MCF 10A (cell line): Measurements from ENCODE around the gene MORN1. TPM values are rescaled to one million over a fixed set of nuclear protein-coding genes. Genes with fewer than 3 reads are reported as not detected.
A peak's percentile ranks its signal among the peaks of the same experiment; 100 is the strongest.

Experiments used
- BruUV-seq: library from RNA; stranded (reverse); fragments of 400-500 nt; replicated peaks from 2 replicates; lab custom pipeline; 2021; lab: Mats Ljungman, UMichigan
- CTCF ChIA-PET: fragments of 300-600 bp; sonication (Branson Sonifier 250); formaldehyde crosslinking; extraction: SDS; loops from one replicate; lab custom pipeline; 2021; ENCODE audit warnings: antibody characterized with exemption, inconsistent platforms; lab: Yijun Ruan, JAX
- POLR2A ChIA-PET: fragments of 300-600, 350-650 bp; sonication (Branson Sonifier 250); formaldehyde crosslinking; extraction: SDS; loops from one replicate; lab custom pipeline; 2020; ENCODE audit warnings: antibody characterized with exemption, inconsistent platforms; lab: Yijun Ruan, JAX
- DNase-seq: peaks from one replicate; pipeline ENCODE4 v3.0.0-alpha.2; 2018; ENCODE audit not compliant: unreplicated experiment
- H3K27ac Mint-ChIP-seq: one replicate; pipeline ENCODE4 v1.8.0; 2022; ENCODE audit warnings: mild to moderate bottlenecking, low read depth, mixed read lengths; ENCODE audit not compliant: unreplicated experiment
- H3K27me3 Mint-ChIP-seq: one replicate; pipeline ENCODE4 v1.8.0; 2022; ENCODE audit warnings: mixed read lengths; ENCODE audit not compliant: insufficient read depth, unreplicated experiment
- H3K36me3 Mint-ChIP-seq: one replicate; pipeline ENCODE4 v1.8.0; 2022; ENCODE audit warnings: mild to moderate bottlenecking, moderate library complexity, mixed read lengths; ENCODE audit not compliant: insufficient read depth, unreplicated experiment
- H3K4me1 Mint-ChIP-seq: one replicate; pipeline ENCODE4 v1.8.0; 2022; ENCODE audit warnings: mixed read lengths; ENCODE audit not compliant: insufficient read depth, unreplicated experiment
- H3K4me3 Mint-ChIP-seq: one replicate; pipeline ENCODE4 v1.8.0; 2022; ENCODE audit warnings: mild to moderate bottlenecking, moderate library complexity, mixed read lengths; ENCODE audit not compliant: unreplicated experiment
- H3K9me3 Mint-ChIP-seq: one replicate; pipeline ENCODE4 v1.8.0; 2022; ENCODE audit warnings: mixed read lengths; ENCODE audit not compliant: unreplicated experiment
- intact Hi-C: fragments of 100-400 bp; cut with micrococcal nuclease; formaldehyde crosslinking; loops from 2 replicates; pipeline ENCODE4 v1.14.1; 2022
- total RNA-seq: library from RNA; stranded (reverse); gene quantifications from 2 replicates; pipeline ENCODE4 v1.2.3, GENCODE V29; 2022
- TF ChIP-seq, protein P1 (sequence below): fragments of 200-600 bp; IDR thresholded peaks from one replicate; pipeline ENCODE4 v1.8.0; 2022; ENCODE audit warnings: antibody characterized with exemption, mild to moderate bottlenecking; ENCODE audit not compliant: unreplicated experiment

Gene MORN1
- total RNA-seq, 1 experiment from 2014 or later, result 19.4 TPM

DNA sequence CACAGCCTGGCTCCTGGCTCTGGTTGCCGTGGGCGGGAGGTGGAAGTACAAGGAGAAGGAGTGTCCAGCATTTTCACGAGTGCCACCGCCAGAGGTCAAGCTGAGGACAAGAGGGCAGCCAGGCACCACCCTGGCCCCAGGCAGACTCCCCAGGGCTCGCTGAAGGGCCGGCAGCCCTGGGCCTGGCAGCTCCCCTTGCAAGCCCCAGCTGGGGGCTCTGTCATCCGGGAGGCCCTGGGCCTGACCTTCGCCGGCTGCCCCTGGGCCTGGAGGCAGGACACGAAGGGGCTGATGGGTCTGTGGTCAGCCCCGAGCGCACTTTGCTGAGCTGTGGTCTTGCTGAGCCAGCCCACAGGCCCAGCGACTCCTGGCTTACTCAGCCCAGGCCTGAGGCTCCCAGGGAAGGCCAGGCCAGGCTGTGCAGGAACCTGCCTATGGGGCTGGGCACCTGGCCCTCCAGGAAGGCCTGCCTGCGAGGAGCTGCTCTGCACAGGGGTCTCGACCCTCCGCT, 74.8 kb downstream of the MORN1 start:
- Mint-ChIP-seq H3K27ac (no peak overlapping the region), H3K36me3 (peaks cover 7% of the 10 kb centered on the region), H3K4me3 (no peak overlapping the region), H3K9me3 (no peaks in the 10 kb centered on the region), H3K27me3 (no peaks in the 10 kb centered on the region), H3K4me1 (no peaks in the 10 kb centered on the region)
- DNase-seq, result no peak
- intact Hi-C loops, result no loop called here
- ChIA-PET CTCF (interaction anchor here (0.7 to 1.4 kb wide), 4 partner anchors 65 to 86 kb away, joined by 3 to 5 read pairs (median 4); no protein-coding TSS in a partner anchor), POLR2A (interaction anchor here (1.1 kb wide), 1 partner anchor 84 kb away, joined by 3 read pairs; no protein-coding TSS in a partner anchor)
- no TSS peak for BruUV-seq
- TF ChIP-seq, protein P1, sequence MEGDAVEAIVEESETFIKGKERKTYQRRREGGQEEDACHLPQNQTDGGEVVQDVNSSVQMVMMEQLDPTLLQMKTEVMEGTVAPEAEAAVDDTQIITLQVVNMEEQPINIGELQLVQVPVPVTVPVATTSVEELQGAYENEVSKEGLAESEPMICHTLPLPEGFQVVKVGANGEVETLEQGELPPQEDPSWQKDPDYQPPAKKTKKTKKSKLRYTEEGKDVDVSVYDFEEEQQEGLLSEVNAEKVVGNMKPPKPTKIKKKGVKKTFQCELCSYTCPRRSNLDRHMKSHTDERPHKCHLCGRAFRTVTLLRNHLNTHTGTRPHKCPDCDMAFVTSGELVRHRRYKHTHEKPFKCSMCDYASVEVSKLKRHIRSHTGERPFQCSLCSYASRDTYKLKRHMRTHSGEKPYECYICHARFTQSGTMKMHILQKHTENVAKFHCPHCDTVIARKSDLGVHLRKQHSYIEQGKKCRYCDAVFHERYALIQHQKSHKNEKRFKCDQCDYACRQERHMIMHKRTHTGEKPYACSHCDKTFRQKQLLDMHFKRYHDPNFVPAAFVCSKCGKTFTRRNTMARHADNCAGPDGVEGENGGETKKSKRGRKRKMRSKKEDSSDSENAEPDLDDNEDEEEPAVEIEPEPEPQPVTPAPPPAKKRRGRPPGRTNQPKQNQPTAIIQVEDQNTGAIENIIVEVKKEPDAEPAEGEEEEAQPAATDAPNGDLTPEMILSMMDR, result no peak

- H3K27ac Mint-ChIP-seq, result no peak overlapping the region
- TF ChIP-seq, protein P1, result no peak
- peaks cover 7% of the 10 kb centered on the region for H3K36me3 Mint-ChIP-seq
- no peak for DNase-seq
- ChIA-PET CTCF (interaction anchor here (0.6 to 1.4 kb wide), 9 partner anchors 27 to 141 kb away, joined by 3 to 5 read pairs (median 3); no protein-coding TSS in a partner anchor), POLR2A (interaction anchor here (1.1 kb wide), 1 partner anchor 84 kb away, joined by 3 read pairs; no protein-coding TSS in a partner anchor)
- BruUV-seq, result no TSS peak
- peak overlapping the region; percentile 31 for H3K4me3 Mint-ChIP-seq
- H3K4me1 Mint-ChIP-seq, result no peaks in the 10 kb centered on the region
- no peaks in the 10 kb centered on the region for H3K9me3 Mint-ChIP-seq
- intact Hi-C loops, result loop anchor here (2.0 kb wide), 1 partner anchor 85 kb away; no protein-coding TSS in a partner anchor
- H3K27me3 Mint-ChIP-seq, result no peaks in the 10 kb centered on the region
Observed at GRCh38 chr1:2315674-2316450, 75.5 kb downstream of the MORN1 start.

- H3K4me1 Mint-ChIP-seq, result no peaks in the 10 kb centered on the region
- no peaks in the 10 kb centered on the region for H3K27me3 Mint-ChIP-seq
- H3K27ac Mint-ChIP-seq, result no peak overlapping the region
- TF ChIP-seq, protein P1, result peak; percentile 98
- CTCF ChIA-PET, result interaction anchor here (0.6 to 1.4 kb wide), 12 partner anchors 23 to 908 kb away, joined by 3 to 5 read pairs (median 3); no protein-coding TSS in a partner anchor
- H3K36me3 Mint-ChIP-seq, result peaks cover 7% of the 10 kb centered on the region
- POLR2A ChIA-PET, result no interaction called here
- no peak for DNase-seq
- no peaks in the 10 kb centered on the region for H3K9me3 Mint-ChIP-seq
- BruUV-seq, result no TSS peak
- intact Hi-C loops, result loop anchor here (2.0 kb wide), 1 partner anchor 84 kb away; no protein-coding TSS in a partner anchor
- peak overlapping the region; percentile 31 for H3K4me3 Mint-ChIP-seq
Observed at GRCh38 chr1:2314803-2315673, 76.3 kb downstream of the MORN1 start.
